DOHH2 (cell line): ENCODE data around the gene CCNL1.

ENCODE experiments used
- EZH2phosphoT487 ChIP-seq: fragments of 200-600 bp; sonication (generic); IDR thresholded peaks from 2 replicates; pipeline ENCODE4 v1.6.1; 2017; ENCODE audit warnings: borderline replicate concordance, mild to moderate bottlenecking, antibody characterized with exemption, low read length, moderate library complexity, mixed read lengths
- TF ChIP-seq, protein P1 (sequence below): fragments of 200-600 bp; sonication (generic); IDR thresholded peaks from one replicate; pipeline ENCODE4 v1.5.1; 2014; ENCODE audit warnings: antibody characterized with exemption, mild to moderate bottlenecking, low read depth, low read length; ENCODE audit not compliant: poor library complexity, severe bottlenecking

GRCh38 chr3:157121522-157121921, 38.4 kb downstream of the CCNL1 start:
- TF ChIP-seq, protein P1, sequence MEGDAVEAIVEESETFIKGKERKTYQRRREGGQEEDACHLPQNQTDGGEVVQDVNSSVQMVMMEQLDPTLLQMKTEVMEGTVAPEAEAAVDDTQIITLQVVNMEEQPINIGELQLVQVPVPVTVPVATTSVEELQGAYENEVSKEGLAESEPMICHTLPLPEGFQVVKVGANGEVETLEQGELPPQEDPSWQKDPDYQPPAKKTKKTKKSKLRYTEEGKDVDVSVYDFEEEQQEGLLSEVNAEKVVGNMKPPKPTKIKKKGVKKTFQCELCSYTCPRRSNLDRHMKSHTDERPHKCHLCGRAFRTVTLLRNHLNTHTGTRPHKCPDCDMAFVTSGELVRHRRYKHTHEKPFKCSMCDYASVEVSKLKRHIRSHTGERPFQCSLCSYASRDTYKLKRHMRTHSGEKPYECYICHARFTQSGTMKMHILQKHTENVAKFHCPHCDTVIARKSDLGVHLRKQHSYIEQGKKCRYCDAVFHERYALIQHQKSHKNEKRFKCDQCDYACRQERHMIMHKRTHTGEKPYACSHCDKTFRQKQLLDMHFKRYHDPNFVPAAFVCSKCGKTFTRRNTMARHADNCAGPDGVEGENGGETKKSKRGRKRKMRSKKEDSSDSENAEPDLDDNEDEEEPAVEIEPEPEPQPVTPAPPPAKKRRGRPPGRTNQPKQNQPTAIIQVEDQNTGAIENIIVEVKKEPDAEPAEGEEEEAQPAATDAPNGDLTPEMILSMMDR = no peak
- no peak for TF ChIP-seq EZH2phosphoT487
